UCSD-AML1 (cell line): Measurements from ENCODE around the gene ESRRB.

Experiments used
- DNase-seq: peaks from one replicate; lab custom pipeline; 2025; ENCODE audit not compliant: unreplicated experiment; lab: John Stamatoyannopoulos, UW

Gene ESRRB

DNA sequence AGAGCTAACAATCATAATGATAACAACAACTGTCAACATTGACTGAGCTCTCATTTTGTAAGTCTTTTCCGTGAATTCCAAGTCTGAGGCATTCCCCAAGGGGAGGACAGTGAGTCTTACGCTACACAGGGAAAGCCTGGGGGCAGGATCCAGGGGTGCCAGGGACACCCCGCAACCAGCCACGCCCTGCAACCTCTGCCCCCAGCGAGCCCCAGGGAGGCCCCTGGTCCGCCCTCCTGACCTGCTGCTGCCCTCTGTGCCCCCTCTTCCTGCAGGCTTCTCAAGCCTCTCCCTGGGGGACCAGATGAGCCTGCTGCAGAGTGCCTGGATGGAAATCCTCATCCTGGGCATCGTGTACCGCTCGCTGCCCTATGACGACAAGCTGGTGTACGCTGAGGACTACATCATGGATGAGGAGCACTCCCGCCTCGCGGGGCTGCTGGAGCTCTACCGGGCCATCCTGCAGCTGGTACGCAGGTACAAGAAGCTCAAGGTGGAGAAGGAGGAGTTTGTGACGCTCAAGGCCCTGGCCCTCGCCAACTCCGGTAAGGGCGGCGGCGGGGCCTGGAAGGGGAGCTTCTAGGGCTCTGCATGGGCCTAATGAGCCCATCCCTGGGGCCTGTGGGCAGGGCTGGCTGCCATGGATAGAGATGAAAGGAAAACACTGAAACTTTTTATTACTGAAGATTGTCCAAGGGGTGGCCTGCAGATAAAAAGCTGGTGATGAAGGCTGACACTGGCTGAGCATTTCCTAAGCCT, 115.4 kb downstream of the ESRRB start:
- no peak for DNase-seq

DNA sequence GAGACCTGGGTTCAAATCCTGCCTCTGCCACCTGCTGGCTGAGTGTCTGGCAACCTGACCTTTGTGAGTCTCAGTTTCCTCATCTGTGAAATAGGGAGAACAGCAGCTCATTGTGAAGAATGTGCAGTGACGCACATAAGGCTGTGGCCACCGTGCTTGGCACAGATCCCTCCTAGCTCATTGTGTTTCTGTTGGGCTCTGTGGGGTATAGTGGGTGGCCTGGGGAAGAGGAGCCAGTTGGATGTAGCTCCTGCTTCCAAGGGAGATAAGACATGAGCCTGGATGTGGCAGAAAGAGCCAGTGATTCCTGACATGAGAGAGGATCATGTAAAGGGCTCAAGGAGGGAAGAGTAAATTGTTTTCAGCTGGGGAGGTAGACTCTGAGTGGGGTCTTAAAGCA, 120.0 kb downstream of the ESRRB start:
- no peak for DNase-seq

DNA sequence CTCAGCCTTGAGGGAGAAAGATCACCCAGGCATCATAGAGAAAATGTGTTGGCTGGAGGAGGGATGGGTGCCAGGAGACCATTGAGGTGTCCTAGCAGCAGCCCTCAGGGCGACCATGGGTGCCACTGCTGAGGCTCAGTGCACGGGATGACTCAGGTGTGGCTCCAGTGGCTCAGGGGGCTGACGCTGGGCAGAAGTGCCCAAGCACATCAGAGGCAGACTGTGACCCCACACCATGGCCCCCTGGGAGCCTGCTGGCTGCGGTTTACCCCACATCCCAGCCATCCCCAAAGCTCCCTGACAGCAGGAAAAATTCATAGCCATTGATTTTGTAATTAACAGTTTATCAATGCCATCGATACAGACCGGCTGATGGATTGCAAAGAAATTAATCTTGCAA, 120.7 kb downstream of the ESRRB start:
- no peak for DNase-seq

DNA sequence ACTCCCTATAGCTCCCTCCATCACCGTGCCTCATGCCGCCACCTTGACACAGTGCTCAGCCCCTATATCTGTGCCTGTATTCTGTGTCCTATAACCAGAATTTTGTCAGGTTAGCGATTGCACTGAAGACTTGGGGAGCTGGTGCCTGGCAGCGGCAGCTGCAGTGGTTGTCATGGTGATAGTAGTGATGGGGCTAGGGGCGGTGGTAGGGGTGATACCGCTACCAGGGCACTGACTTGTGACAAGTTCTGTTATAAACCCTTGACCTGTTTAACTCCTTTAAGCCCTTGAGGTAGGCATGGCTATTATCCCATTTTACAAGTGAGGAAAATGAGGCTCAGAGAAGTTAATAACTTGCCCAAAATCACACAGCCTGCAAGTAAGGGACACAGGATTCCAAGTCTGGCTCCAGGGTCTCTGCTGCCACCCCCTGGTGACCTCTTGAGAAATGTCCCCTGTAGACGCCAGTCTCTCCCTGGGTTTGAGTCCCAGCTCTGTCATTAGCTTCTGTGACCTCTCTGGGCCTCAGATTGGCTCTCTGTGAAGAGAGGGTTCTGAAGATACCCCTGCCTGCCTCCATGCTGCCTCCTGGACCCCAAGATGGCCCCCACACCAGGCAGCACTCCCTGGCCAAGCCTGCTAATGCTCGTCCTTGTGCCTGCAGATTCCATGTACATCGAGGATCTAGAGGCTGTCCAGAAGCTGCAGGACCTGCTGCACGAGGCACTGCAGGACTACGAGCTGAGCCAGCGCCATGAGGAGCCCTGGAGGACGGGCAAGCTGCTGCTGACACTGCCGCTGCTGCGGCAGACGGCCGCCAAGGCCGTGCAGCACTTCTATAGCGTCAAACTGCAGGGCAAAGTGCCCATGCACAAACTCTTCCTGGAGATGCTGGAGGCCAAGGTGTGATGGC, 121.9 kb downstream of the ESRRB start:
- no peak for DNase-seq

DNA sequence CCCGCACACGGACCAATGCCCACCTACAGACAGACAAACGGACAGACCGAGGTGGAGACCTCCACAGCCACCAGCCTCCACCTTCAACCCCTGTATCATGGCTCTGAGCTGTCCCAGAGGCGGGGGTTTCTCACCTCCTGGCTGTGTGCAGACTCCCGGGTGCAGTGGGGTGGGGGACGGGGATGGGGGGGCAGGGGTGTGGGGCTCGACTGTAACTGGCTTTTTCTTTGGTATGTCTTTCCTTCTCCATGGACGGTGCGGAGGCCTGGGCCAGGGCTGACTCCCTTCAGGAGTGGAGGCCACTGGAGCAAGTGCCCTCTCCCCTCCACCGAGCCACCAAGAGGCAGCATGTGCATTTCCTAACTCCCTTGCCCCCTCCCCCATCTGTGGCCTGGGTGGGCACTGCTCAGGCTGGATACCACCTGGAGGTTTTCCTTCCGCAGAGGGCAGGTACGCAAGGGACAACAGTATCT, 122.6 kb downstream of the ESRRB start:
- DNase-seq = no peak

DNA sequence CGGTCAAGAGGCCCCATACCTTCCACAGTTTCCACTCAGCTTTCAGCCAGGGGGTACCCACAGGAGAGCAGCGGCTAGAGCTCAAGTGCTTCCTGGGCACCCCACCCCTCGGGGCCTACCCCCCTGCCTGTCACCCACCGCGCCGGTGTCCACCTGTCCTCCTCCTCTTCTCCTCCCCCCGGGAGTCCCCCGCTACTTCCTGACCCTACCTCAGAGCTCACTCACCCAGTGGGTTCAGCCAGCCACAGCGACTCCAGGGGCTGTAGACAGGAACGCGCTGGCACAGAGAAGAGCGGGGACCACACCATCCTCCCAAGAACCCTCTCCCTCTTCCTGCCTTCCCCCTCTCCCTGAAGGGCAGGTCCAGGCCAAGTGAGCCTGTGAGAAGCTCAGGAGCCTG, 123.0 kb downstream of the ESRRB start:
- DNase-seq = no peak

DNA sequence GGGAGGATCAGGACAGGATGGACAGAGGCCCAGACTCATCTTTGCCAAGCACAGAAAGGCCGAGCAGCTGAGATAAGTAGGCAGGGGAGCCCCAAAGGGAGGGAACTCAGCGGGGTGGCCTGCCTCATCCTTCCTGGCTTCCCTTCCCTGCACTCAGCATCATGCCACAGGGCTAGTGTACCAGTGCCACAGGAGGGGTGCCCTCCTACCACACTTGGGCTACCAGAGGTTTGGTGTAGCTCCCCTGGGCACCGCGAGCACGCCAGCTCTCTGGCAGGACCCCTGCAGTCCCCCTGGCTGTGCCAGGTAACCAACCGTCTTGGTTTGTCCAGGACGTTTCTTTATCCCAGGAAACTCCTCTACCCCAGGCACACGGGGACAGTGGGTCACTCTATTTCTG, 123.5 kb downstream of the ESRRB start:
- DNase-seq = no peak

DNA sequence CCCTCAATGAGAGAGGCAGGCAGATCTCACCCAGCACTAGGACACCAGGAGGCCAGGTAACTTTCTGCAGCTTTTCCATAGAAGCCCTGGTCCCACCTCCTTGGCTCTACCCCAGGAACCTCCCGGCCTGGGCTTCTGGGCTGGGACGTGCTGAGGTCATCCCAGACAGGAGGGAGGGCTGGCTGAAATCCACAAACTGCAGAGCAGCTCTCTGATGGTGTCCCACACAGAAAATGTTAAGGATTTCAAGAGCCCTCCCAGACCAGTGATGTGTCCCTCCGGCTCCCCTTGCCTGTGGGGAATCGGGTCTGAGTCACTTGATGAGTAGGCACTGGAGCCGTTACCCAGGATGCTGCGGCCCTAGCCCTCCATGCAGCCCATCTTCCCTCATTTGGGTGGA, 124.1 kb downstream of the ESRRB start:
- DNase-seq = no peak

DNA sequence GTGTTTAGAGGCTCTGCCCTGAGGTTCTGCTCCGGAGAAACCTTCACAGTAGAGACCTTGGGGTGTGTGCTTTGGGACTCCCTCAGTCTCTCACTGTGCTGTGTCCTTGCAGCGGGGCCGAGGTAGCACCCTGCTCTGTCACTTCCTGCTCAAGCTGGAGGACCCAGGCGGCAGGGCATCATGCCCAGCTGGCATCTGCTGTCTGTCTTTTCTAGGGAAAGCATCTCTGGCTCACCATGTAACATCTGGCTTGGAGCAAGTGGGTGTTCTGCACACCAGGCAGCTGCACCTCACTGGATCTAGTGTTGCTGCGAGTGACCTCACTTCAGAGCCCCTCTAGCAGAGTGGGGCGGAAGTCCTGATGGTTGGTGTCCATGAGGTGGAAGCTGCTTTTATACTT, 124.5 kb downstream of the ESRRB start:
- DNase-seq = no peak

DNA sequence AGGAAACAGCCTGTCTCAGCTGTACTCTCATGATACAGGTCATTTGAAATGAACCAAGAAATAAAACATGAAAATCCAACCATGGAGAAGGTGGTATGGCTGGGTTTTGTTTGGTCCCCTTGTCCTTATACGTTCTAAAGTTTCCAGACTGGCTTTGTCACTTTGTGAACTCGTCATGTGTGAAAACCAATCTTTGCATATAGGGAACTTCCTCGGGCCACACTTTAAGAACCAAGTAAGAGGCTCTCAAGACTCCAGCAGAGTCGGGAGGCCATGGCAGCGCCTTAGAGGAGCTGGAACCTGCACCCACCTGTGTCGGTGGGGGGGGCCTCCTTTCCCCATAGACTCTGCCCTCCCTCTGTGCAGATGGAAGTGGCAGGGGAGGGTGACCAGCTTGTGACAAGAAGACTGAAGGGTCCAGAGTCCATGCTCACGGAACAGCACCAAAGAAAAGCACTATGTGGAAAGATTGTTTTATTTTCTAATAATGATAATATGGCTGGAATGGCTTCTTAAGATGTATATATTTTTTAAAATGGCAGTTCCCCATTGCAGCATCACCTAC, 125.3 kb downstream of the ESRRB start:
- no peak for DNase-seq

DNA sequence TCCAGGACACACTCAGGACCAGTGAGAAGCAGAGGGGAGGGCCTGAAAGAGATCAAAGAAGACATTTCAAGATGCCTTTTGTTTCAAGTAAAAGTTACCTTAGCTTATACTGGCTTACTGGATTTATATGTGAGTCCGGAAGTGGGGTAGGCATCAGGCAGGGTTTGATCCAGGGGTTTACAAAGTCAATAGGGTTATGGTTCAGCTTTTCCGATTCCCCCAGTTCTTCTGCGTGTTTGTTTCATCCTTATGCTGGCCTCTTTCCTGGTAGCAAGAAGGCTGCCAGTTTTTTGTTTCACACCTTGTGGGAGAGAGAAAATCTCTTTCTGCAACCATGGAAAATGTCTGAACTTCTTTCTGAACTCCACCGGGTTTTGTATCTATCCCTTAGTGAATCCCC, 126.3 kb downstream of the ESRRB start:
- DNase-seq = no peak

DNA sequence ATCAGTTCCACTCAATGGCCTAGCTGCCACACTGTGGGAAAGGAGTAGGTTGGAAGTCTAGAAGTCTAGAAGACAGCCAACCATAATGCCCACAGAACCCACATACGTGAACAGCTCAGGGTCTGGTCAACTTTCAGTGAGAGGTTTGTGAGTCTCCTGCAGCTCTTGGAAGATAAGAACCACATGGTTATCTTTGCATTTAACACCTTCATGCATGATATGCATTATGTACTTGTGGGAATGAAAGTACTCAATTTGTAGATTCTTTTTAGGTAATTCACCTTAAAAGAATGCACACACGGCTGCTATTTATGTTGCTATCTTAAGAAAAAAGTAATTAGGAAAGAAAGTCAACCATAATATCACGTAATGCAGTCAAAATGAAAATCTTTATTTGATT, 126.7 kb downstream of the ESRRB start:
- DNase-seq = no peak

DNA sequence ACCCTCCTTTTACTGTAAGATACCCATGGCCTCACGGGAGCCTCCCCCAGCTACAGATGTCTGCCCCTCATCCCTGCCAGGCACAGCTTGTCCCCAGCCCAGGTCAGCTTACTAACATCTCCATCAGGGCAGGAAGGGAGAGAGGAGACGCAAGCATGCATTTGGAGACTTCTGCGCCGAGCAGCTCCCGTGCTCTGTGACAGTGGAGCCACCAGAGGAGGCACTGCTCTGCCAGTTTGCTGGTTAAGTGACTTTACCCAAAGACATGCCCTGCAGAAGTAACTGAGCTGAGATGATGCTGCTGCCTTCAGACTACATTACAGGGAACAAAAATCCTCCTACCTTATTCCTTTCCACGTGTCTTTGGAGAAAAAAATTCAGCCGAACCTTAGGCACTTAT, 133.4 kb downstream of the ESRRB start:
- no peak for DNase-seq

DNA sequence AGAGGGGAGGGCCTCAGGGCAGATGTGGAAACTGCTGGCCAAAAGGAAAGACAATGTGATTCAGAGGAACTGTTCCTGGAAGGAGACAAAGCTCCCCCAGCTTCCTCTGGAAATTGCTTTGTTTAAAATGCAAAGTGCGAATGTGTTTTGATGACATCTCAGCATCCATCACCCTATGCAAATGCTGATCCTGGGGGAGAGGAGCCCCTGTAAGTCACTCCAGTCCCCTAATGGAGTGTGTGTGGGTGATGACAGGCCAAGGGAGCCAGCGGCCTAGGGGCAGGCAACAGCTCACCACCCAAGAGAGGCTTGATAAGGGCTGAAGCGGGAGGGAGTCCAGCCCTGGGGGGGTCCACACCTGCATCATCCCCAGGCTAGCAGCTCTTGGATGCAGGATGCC, 134.2 kb downstream of the ESRRB start:
- DNase-seq = no peak

DNA sequence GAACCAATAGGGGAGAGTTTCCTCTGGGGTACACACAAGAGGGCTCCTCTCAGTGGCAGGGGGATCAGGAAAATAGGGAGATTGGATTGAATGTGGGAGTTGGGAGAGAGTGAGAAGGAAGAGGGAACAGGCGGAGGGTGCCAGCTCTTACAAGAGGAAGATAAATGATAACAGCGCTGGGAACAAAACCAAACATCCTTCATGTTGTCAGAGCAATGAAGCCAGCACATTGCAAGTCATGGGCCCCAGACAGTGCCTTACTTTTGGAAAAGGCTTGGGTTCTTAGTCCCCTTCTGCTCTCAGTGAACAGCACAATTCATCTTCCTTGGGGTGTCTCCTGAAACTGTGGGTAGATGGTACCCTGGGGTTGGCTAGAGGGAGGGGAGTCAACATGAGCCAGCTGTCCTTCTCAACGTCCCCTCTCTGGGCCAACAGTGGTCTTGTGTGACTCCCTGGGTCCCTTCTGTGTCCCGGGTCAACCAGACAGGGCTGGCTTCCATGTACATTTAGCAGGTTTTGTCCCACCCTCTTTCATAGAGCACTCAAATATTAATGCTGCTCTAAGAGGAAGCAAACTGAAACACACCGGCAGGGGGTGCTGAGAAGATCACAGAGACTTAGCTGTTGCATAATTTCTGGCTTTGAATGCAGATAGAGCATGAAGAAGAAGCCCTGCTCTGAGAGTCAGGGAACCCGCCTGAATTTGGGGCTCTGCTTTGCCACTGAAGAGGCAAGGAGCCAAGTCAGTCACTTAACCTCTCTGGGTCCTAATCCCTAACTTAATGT, 138.5 kb downstream of the ESRRB start:
- DNase-seq = peak; percentile 58

DNA sequence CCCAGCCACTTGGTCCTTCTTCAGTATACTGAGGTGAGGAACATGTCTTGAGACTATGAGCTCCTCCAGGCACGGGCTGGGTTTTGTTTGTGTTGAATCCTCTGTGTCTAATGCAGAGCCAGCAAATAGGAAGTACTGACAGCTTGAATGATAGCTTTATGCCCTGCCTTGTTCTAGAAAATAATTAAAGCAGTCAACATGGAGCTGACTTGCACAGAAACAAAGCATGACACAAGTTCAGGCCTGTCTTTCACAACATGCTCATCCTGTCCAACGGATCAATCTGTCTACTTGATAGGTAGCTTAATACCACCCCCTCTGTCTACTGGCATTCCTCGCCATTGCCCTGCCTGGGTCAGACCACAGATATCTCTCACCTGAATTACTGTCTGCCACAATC, 140.9 kb downstream of the ESRRB start:
- DNase-seq = no peak

DNA sequence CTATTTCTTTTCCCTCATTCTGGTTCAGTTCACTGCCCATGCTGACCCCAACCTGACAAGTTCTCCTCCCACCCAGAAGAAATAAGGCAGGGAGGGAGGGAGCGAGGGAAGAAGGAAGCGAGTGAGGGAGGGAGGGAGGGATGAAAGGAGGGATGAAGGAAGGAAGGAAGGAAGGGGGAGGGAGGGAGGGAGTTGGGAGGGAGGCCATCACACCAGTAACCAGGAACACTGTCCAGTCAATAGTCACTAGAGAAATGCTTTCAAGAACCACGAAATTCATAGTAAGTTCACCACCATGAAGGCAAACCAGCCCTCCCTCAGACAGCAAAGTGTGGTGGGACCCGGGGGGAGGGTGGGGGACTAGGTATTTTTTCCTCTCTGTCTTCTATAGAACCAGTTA, 142.4 kb downstream of the ESRRB start:
- no peak for DNase-seq

DNA sequence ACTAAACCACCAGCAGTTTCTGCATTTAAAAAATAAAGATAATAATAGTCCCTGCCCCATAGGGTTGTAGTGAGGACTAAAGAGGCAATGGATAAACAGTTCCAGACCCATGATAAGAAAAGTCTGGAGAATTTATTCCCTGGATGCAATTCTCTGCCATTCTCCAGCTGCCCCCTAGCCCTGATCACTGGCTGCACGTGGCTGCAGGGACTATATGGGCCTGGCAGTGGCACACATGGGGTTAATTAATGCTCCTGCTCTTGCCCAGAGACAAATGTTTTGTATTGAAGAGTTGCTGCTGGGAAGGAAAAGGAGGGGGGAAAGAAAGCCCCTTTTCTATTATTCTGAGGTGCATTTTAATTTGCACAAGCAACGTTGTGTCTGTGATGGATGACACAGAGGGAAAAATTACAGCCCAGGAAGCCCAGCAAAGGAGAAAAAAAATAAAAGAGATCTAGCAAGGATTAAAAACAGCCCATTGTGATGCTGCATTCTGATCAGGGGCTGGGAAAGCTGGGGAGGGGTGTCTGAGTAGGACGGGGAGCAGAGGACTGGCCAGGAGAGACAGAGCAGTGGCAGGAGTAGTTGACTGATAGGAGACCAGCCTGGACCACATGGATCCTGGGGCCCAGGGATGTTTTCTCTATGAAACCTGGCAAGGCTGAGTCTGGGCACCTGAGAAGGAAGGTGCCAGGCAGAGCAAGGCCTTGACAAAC, 149.3 kb downstream of the ESRRB start:
- no peak for DNase-seq

DNA sequence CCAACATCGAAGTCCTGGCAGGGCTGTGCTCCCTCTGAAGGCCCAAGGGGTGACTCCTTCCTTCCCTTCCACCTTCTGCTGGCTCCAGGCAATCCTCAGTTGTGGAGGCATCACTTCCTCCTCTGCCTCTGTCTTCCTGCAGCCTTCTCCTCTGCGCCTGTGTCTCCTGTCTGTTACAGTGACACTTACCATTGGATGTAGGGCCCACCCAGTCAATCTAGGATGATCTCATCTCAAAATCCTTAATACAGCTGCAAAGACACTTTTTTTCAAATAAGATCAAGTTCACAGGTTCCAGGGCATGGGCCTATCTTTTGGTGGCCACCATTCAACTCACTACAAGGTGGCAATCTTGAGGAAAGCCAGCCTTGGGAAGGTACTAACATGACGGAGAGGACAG, 155.1 kb downstream of the ESRRB start:
- DNase-seq = peak; percentile 43

DNA sequence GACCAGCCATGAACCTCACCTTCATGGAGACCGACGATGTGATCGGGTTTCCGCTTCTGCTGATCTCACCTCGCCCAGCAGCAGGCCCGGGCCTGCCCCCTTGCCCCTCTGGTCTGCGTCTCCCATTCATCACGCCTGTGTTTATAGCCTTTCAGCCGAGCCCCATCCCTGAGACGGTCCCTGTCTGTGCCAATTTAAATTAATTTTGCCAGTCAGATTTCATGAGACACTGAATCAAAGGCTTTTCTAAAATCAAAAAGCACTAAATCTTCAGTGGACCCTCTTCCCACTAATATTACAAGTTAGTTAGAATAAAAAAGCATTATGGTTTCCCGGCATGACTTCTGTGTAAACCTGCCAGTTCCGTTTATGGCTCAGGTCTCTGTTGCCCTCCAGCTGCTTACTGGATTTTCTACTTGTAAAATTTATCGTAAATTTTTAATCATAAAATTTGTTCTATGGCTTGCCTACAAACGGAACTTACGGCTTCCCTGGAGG, 155.9 kb downstream of the ESRRB start:
- no peak for DNase-seq
